ENCODE measurements around the gene NMT1. TPM values are rescaled to one million over a fixed set of nuclear protein-coding genes. Genes with fewer than 3 reads are reported as not detected.

NMT1 gene
- total and polyA plus RNA-seq, 2 donors from 2014 or later, result 72.3 to 98.5 TPM

GRCh38 chr17:45129426-45129939 lies 68.4 kb downstream of the NMT1 start:
- Histone ChIP-seq H3K9me3 (ENCODE audit: control insufficient read depth in 2 of 3, insufficient read depth in 1 of 3, low read length in 3 of 3) (no peaks in the 10 kb centered on the region), H3K9ac (ENCODE audit: low read length in 3 of 3) (no peak overlapping the region), H3K36me3 (ENCODE audit: control insufficient read depth in 2 of 3, insufficient read depth in 3 of 3, low read length in 3 of 3) (no peaks in the 10 kb centered on the region), H3K4me1 (ENCODE audit: control insufficient read depth in 2 of 3, insufficient read depth in 2 of 3, low read depth in 1 of 3, low read length in 3 of 3) (peaks cover 0 to 21% (median 6%) of the 10 kb centered on the region in 3 donors), H3K4me3 (ENCODE audit: low read length in 3 of 3) (no peak overlapping the region), H3K27ac (ENCODE audit: low read depth in 2 of 2, low read length in 2 of 2) (no peak overlapping the region), H3K27me3 (ENCODE audit: control insufficient read depth, insufficient read depth, low read length) (no peaks in the 10 kb centered on the region)
- no peak for TF ChIP-seq CTCF (IDR thresholded peaks at IDR 0.05; ENCODE audit: borderline replicate concordance, extremely low read depth, insufficient read depth)
- intact Hi-C loops (cut with DNase I), result no loop called here
- DNase-seq (peak; percentile 70 to 88 (median 80)), FAIRE-seq (no peak)

GRCh38 chr17:45129940-45130680 lies 69.0 kb downstream of the NMT1 start:
- H3K4me3 ChIP-seq (ENCODE audit: low read length in 3 of 3), result no peak overlapping the region
- H3K36me3 ChIP-seq (ENCODE audit: control insufficient read depth in 2 of 3, insufficient read depth in 3 of 3, low read length in 3 of 3), result no peaks in the 10 kb centered on the region
- intact Hi-C loops (cut with DNase I), result loop anchor here (10.0 kb wide), 1 partner anchor 65 kb away; no protein-coding TSS in a partner anchor
- no peak overlapping the region for H3K9ac ChIP-seq (ENCODE audit: low read length in 3 of 3)
- H3K4me1 ChIP-seq (ENCODE audit: control insufficient read depth in 2 of 3, insufficient read depth in 2 of 3, low read depth in 1 of 3, low read length in 3 of 3), result peaks cover 0 to 21% (median 6%) of the 10 kb centered on the region in 3 donors
- H3K27ac ChIP-seq (ENCODE audit: low read depth in 2 of 2, low read length in 2 of 2), result no peak overlapping the region
- H3K9me3 ChIP-seq (ENCODE audit: control insufficient read depth in 2 of 3, insufficient read depth in 1 of 3, low read length in 3 of 3), result no peaks in the 10 kb centered on the region
- no peak for TF ChIP-seq CTCF (IDR thresholded peaks at IDR 0.05; ENCODE audit: borderline replicate concordance, extremely low read depth, insufficient read depth)
- no peaks in the 10 kb centered on the region for H3K27me3 ChIP-seq (ENCODE audit: control insufficient read depth, insufficient read depth, low read length)
- no peak for FAIRE-seq
- peak in 2 of 5 donors; percentile 54 to 56 for DNase-seq

- H3K9ac ChIP-seq (ENCODE audit: low read length in 3 of 3), result no peak overlapping the region
- peaks cover 0 to 24% (median 6%) of the 10 kb centered on the region in 3 donors for H3K4me1 ChIP-seq (ENCODE audit: control insufficient read depth in 2 of 3, insufficient read depth in 2 of 3, low read depth in 1 of 3, low read length in 3 of 3)
- H3K4me3 ChIP-seq (ENCODE audit: low read length in 3 of 3), result peak overlapping the region in 2 of 3 donors; percentile 2 to 60
- no peak overlapping the region for H3K27ac ChIP-seq (ENCODE audit: low read depth in 2 of 2, low read length in 2 of 2)
- intact Hi-C loops (cut with DNase I), result loop anchor here (10.0 kb wide), 1 partner anchor 64 kb away; no protein-coding TSS in a partner anchor
- no peak for FAIRE-seq
- H3K36me3 ChIP-seq (ENCODE audit: control insufficient read depth in 2 of 3, insufficient read depth in 3 of 3, low read length in 3 of 3), result no peaks in the 10 kb centered on the region
- no peak for TF ChIP-seq CTCF (IDR thresholded peaks at IDR 0.05; ENCODE audit: borderline replicate concordance, extremely low read depth, insufficient read depth)
- peak in 1 of 5 donors; percentile 63 for DNase-seq
- no peaks in the 10 kb centered on the region for H3K27me3 ChIP-seq (ENCODE audit: control insufficient read depth, insufficient read depth, low read length)
- no peaks in the 10 kb centered on the region for H3K9me3 ChIP-seq (ENCODE audit: control insufficient read depth in 2 of 3, insufficient read depth in 1 of 3, low read length in 3 of 3)
Observed at GRCh38 chr17:45130681-45131615, 69.8 kb downstream of the NMT1 start.
